HG03571 (cell line): Measurements from ENCODE around the gene CHKB.
"Not testable (repeated sequence)": the region's sequence is repeated elsewhere in the genome, so short reads cannot be mapped to it uniquely, and the experiment has no call there.

ENCODE experiments used
- ATAC-seq: cut with Tn5 transposase; IDR thresholded peaks from one replicate; pipeline ENCODE4 v1.9.1; 2021; ENCODE audit not compliant: unreplicated experiment

Gene CHKB, protein sequence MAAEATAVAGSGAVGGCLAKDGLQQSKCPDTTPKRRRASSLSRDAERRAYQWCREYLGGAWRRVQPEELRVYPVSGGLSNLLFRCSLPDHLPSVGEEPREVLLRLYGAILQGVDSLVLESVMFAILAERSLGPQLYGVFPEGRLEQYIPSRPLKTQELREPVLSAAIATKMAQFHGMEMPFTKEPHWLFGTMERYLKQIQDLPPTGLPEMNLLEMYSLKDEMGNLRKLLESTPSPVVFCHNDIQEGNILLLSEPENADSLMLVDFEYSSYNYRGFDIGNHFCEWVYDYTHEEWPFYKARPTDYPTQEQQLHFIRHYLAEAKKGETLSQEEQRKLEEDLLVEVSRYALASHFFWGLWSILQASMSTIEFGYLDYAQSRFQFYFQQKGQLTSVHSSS

DNA sequence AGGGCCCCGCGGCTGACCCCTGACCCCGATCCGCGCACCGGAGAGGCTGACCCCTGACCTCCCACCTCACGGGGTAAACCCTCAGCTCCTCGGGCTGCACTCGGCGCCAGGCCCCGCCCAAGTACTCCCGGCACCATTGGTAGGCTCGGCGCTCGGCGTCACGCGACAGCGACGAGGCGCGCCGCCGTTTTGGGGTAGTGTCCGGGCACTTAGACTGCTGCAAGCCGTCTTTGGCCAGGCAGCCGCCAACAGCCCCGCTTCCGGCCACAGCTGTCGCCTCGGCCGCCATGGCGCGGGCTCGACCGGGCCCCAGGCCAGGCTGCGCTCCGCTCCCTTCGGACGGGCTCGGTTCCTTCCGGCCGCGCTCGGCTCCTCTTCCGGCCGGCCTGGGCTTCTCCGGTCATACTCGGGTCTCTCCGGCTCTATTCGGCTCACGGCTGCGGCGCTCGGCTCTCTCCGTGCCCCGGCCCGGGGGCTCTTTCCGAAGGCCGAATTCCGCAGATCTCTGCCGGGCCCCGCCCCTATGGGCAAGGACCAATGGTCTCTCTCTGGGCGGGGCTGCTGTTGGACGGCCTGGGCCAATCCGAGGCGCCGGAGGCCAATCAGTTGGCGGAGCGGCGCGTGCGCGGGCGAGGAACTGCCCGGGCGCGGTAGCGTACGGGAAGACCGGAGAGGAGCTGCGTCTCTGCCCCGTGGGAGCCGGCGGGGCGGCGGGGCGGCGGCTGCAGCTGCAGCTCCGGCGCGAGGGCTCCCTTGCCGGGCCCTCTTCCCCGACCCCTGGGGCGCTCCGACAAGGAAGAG, at the start of gene CHKB:
TSS of gene CHKB (minus strand) at position 357 of the 801 bp plus-strand sequence. CDS start at position 289, 68 bp downstream.
- ATAC-seq: peak; percentile 83

GRCh38 chr22:50630376-50630775, 47.7 kb upstream of the CHKB start:
- ATAC-seq: no peak

DNA sequence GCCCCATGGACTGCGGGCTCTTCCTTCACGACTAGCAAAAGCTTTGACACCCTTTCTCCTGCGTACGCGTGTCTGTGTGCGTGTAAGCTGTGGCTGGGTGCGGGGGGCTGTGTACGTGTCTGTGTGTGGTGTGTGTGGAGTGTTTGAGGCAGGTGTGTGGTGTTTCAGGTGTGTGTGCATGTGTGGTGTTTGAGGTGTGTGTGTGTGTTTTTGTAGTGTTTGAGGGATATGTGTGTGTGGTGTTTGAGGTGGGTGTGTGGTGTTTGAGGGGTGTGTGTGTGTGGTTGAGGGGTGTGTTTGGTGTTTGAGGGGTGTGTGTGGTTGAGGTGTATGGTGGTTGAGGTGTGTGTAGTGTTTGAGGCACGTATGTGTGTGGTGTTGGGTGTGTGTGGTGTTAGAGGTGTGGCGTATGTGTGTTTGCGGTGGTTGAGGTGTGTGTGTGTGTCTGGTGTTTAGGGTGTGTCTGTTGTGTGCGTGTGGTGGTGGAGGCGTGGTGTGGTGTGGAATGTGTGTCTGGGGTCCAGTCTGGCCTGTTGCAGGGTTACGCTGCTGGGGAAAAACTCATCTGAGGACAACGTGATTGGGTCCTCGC, 46.0 kb upstream of the CHKB start:
- peak; percentile 8 for ATAC-seq

GRCh38 chr22:50627642-50628542, 45.2 kb upstream of the CHKB start, which contains the start of gene ARSA:
ARSA (minus strand) TSS chr22:50628152; CDS start chr22:50627779, 373 bp downstream.
- ATAC-seq: peak; percentile 54

GRCh38 chr22:50626850-50627641, 44.4 kb upstream of the CHKB start:
- no peak for ATAC-seq

- no peak for ATAC-seq
These were observed 43.7 kb upstream of the CHKB start for GRCh38 chr22:50626314-50626849.

DNA sequence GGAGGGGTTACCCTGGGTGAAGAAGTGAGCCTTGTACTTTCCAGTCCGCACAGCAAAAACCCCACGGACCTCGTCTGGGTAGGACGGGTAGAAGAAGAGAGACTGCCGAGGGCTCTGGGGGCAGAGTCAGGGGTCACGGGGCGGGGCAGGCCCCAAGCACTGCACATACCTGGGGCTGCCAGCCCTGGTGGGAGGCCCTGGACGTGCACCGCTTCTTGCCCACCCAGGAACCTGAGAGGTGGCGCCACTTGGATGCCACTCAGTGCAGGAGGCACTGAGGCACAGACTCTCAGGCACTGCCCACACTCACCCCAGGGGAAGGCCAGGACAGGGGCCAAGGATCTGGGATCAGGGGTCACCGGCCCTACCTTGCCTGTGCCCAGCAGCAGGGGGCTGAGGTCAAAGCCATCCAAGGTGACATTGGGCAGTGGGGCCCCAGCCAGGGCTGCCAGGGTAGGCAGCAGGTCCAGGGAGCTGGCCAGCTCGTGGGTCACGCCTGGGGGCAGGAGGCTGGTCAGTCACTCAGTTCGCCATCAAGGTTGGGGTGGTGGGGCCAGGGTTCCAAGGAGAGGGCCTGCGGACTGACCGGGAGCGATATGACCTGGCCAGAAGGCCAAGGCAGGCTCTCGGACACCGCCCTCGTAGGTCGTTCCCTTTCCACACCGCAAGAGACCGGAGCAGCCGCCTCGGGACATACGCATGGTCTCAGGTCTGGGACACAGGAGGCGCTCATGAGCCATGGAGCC, 43.1 kb upstream of the CHKB start:
- no peak for ATAC-seq

- ATAC-seq: no peak
These were observed 42.5 kb upstream of the CHKB start for GRCh38 chr22:50625131-50625567.

- no peak for ATAC-seq
These were observed 41.9 kb upstream of the CHKB start for GRCh38 chr22:50624347-50625130.

DNA sequence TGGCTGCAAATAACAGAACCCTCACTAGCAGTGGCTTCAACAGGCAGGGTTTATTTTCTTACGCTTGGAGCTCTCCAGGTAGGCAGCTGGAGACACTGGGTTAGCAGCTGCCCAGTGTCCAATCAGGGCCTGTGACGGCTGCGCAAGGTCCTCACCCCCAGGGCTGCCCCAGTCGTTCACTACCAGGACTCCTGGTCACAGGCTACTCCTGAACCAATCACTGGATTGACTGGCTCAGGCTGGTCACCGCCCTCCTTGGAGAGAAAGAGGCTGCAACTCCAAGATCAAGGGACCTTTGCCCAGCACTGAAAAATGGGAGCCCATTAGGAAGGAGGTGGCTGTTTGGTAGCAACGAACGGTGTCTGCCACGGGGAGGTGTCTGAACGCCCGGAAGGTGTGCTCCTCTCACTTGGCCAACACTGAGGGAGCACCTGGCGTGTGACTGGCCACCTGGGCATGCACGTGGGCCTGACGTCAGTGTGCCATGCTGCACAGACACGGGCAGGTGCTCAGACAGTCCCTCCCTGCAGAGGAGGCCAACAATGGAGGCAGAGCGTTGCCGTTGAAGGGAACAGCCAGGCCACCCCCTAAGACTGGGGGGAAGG, 40.2 kb upstream of the CHKB start:
- ATAC-seq: no peak

DNA sequence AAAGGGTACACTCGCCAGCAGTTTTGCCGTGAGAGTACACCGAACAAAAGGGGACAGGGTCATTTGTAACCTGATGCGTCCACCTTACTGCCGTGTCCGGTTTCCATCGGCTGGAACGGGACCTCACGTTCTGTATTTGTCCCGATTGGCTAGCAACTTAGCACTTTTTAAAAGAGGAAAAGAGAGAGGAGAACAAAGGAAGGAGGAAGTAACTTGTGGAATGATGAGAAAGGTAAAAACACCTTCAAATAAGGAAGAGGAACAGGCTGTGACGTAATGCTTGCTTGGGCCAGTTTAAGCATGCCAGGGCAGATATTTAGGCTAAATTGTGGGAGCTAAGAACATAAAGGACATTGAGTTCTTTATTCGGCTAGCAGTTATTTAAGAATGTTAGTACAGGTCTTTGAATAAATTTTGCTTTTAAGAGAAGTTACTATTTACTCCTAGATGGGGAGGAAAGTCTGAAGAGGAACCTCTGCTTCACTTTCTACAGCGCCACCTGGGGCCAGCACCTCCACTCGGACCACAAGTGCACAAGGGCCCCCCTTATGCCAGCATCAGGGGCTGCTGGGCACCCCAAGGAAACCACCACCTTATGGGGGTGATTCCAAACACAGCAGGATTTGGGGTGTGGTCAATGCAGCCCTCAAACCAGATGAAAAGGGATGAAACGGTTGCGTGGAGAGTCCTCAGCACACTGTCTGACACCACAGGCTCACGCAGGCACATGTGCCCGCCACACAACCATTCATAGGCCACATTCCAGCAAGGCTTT, 39.5 kb upstream of the CHKB start:
- no peak for ATAC-seq

DNA sequence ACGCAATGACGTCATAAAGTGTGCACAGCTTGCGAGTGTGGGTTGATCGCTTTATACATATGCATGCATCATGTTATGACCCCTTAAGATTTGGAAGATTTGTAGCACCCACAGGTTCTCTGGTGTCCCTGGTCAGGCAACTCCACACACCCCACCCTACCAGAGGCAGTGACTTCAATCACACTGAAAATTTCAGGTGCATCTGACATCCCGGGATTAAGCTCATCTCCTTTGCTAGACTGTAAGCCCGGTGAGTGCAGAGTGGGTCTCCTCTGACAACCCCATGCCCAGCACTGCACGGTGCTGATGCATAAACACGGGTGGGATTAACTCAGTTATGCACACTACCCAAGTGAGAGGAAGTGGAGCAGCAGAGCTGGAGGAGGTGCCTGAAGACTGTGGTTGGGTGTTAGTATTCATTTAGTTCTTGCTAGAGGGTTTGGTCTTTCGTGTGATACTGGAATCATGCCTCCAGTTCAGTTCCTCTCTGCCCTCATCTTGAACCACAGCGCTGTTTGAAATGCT, 38.8 kb upstream of the CHKB start:
- peak; percentile 36 for ATAC-seq

DNA sequence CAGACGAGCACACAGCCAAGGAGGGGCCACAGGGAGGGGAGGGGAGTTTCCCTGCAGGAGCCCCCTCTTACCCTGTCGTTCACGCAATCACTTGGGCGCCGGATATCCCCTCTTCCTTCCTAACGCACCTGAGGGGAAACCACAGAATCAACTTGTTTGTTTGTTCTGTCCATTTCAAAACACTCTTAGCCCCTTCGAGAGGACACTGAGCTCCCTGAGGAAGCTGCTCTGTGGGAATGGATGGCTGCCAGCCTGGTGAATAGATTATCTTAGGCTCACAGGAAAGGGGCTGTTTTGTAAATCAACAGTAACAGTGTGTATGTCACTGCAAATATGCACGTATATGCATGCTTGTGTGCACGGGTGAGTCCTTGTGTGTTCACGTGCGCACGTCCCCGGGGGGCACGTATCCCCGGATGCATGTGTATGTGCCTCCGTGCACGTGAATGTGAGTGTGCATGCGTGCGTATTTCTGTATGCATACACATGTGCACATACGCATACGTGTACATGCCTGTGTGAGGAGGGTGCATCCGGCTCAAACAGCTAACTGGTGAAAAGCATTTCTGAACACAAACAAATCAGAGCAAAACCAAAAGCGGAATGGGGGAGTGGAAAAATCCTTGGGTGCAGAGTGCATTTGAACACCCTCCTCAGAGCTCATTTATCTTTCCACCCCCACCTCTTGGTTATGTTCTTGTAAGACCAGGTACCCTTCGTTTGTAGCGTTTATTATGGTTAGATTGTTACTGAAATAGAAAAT, 38.1 kb upstream of the CHKB start:
- ATAC-seq: peak; percentile 35

GRCh38 chr22:50614296-50614695, 31.6 kb upstream of the CHKB start:
- ATAC-seq: not testable (repeated sequence)

GRCh38 chr22:50613291-50613981, 30.8 kb upstream of the CHKB start:
- no peak for ATAC-seq
